HFFc6 (cell line): Measurements from ENCODE around the gene NUCB2. TPM values are rescaled to one million over a fixed set of nuclear protein-coding genes. Genes with fewer than 3 reads are reported as not detected.

Experiments used
- DNase-seq: peaks from one replicate; pipeline ENCODE4 v3.0.0-alpha.2; 2018
- H3K27ac Mint-ChIP-seq: 2 replicates; pipeline ENCODE4 v1.8.0; 2020; ENCODE audit warnings: mild to moderate bottlenecking, mixed read lengths
- H3K27me3 Mint-ChIP-seq: 2 replicates; pipeline ENCODE4 v1.8.0; 2021; ENCODE audit warnings: mild to moderate bottlenecking, moderate library complexity, mixed read lengths; ENCODE audit not compliant: insufficient read depth
- H3K36me3 Mint-ChIP-seq: 2 replicates; pipeline ENCODE4 v1.8.0; 2021; ENCODE audit warnings: low read depth, mixed read lengths
- H3K4me1 Mint-ChIP-seq: 2 replicates; pipeline ENCODE4 v1.8.0; 2020; ENCODE audit warnings: low read depth, mixed read lengths
- H3K4me3 Mint-ChIP-seq: 2 replicates; pipeline ENCODE4 v1.8.0; 2020; ENCODE audit warnings: mild to moderate bottlenecking, moderate library complexity, mixed read lengths
- H3K9me3 Mint-ChIP-seq: 2 replicates; pipeline ENCODE4 v1.8.0; 2020; ENCODE audit warnings: mild to moderate bottlenecking, mixed read lengths
- total RNA-seq, 6 experiments: library from RNA; stranded (reverse); fragmentation: NEBNext Ultra II Directional; extraction: Animal tissue kit (Norgen Biotek cat#: 25700); gene quantifications; 2 replicates in 1 of 6; 3 replicates in 5 of 6; pipeline ENCODE4 v1.2.3, GENCODE V29; 2021
- TF ChIP-seq, protein P1 (sequence below): fragments of 200-600 bp; sonication (generic); IDR thresholded peaks from 2 replicates; pipeline ENCODE4 v1.5.0; 2021; ENCODE audit warnings: antibody characterized with exemption, mild to moderate bottlenecking

Gene NUCB2
- total RNA-seq, 6 experiments from 2014 or later: 124 to 180 (median 161) TPM

DNA sequence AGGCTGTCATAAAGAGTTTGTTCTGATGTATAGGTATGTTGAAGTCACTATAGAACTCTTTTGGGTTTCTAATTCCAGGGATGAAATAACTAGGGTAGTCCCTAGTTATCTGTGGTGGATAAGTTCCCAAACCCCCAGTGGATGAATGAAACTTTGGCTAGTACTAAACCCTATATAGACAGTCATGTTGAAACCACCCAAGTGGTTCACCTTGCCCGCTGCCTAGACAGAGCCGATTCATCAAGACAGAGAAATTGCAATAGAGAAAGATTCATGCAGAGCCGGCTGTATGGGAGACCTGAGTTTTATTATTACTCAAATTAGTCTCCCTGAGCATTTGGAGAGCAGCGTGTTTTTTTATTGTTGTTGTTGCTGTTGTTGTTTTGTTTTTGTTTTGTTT, 23.8 kb upstream of the NUCB2 start:
- peaks cover 4% of the 10 kb centered on the region; the same call in 1 of the 2 replicates for H3K36me3 Mint-ChIP-seq
- H3K27ac Mint-ChIP-seq: no peak overlapping the region

DNA sequence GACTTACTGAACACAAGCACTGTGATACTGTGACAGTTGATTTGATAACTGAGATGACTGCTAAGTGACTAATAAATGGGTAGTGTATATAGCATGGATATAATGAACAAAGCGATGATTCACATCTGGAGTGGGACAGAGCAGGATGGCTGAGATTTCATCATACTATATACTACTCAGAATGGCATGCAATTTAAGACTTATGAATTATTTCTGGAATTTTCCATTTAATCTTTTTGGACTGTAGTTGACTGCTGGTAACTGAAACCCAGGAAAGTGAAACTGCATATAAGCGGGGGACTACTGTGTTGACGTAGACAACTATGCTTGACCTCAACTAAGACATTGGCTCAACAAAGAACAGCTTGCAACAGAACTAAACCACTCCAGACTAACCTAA, 20.0 kb upstream of the NUCB2 start:
- DNase-seq: peak; percentile 94
- Mint-ChIP-seq H3K27ac (peak overlapping the region; percentile 95), H3K9me3 (no peaks in the 10 kb centered on the region), H3K27me3 (no peaks in the 10 kb centered on the region), H3K4me3 (peak overlapping the region; percentile 79), H3K4me1 (peaks cover 34% of the 10 kb centered on the region), H3K36me3 (no peaks in the 10 kb centered on the region)
- TF ChIP-seq, protein P1, sequence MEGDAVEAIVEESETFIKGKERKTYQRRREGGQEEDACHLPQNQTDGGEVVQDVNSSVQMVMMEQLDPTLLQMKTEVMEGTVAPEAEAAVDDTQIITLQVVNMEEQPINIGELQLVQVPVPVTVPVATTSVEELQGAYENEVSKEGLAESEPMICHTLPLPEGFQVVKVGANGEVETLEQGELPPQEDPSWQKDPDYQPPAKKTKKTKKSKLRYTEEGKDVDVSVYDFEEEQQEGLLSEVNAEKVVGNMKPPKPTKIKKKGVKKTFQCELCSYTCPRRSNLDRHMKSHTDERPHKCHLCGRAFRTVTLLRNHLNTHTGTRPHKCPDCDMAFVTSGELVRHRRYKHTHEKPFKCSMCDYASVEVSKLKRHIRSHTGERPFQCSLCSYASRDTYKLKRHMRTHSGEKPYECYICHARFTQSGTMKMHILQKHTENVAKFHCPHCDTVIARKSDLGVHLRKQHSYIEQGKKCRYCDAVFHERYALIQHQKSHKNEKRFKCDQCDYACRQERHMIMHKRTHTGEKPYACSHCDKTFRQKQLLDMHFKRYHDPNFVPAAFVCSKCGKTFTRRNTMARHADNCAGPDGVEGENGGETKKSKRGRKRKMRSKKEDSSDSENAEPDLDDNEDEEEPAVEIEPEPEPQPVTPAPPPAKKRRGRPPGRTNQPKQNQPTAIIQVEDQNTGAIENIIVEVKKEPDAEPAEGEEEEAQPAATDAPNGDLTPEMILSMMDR: no peak

More for the DNA sequence above, 23.8 kb upstream of the NUCB2 start:
- Mint-ChIP-seq H3K4me1 (peaks cover 27% of the 10 kb centered on the region), H3K4me3 (no peak overlapping the region), H3K9me3 (peaks cover 4% of the 10 kb centered on the region), H3K27me3 (peaks cover 3% of the 10 kb centered on the region; the same call in 1 of the 2 replicates)
- TF ChIP-seq, protein P1: no peak
- DNase-seq: no peak

- Mint-ChIP-seq H3K27ac (peak overlapping the region; percentile 95), H3K4me1 (peaks cover 34% of the 10 kb centered on the region), H3K36me3 (no peaks in the 10 kb centered on the region), H3K4me3 (peak overlapping the region; percentile 79; the same call in 1 of the 2 replicates), H3K9me3 (no peaks in the 10 kb centered on the region), H3K27me3 (no peaks in the 10 kb centered on the region)
- DNase-seq: peak; percentile 60
- TF ChIP-seq, protein P1: no peak
Observed at GRCh38 chr11:17257196-17257595, 19.3 kb upstream of the NUCB2 start.

DNA sequence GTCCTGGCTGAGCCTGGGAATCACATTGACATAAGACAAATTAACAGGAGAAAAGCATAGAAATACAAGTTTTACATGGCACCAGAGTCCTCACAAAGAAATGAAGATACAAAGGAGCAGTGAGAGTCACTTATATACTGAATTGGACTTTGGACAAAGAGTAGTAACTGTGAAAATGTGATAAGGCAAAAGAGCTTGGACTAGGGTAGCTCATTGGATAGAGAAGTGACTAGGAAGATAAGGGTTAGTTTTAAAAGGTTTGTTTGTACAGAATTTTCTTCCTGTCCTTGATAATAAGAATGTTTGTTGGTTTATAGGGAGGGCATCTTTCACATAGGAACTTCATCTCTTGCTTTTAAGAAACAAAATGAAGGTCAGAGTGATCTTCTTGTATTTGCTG, 17.9 kb upstream of the NUCB2 start:
- H3K4me1 Mint-ChIP-seq: peaks cover 41% of the 10 kb centered on the region
- no peaks in the 10 kb centered on the region for H3K36me3 Mint-ChIP-seq
- H3K9me3 Mint-ChIP-seq: no peaks in the 10 kb centered on the region
- DNase-seq: no peak
- TF ChIP-seq, protein P1: no peak
- no peaks in the 10 kb centered on the region for H3K27me3 Mint-ChIP-seq
- H3K4me3 Mint-ChIP-seq: no peak overlapping the region
- no peak overlapping the region for H3K27ac Mint-ChIP-seq

GRCh38 chr11:17259519-17259918, 17.0 kb upstream of the NUCB2 start:
- peaks cover 3% of the 10 kb centered on the region for H3K27me3 Mint-ChIP-seq
- DNase-seq: no peak
- peaks cover 45% of the 10 kb centered on the region for H3K4me1 Mint-ChIP-seq
- no peaks in the 10 kb centered on the region for H3K36me3 Mint-ChIP-seq
- no peak overlapping the region for H3K27ac Mint-ChIP-seq
- TF ChIP-seq, protein P1: no peak
- no peak overlapping the region for H3K4me3 Mint-ChIP-seq
- no peaks in the 10 kb centered on the region for H3K9me3 Mint-ChIP-seq

GRCh38 chr11:17260020-17260419, 16.5 kb upstream of the NUCB2 start:
- no peak overlapping the region for H3K27ac Mint-ChIP-seq
- peaks cover 4% of the 10 kb centered on the region for H3K27me3 Mint-ChIP-seq
- peaks cover 45% of the 10 kb centered on the region for H3K4me1 Mint-ChIP-seq
- DNase-seq: no peak
- no peak overlapping the region for H3K4me3 Mint-ChIP-seq
- TF ChIP-seq, protein P1: no peak
- no peaks in the 10 kb centered on the region for H3K36me3 Mint-ChIP-seq
- H3K9me3 Mint-ChIP-seq: no peaks in the 10 kb centered on the region
